HEK293 (cell line): Measurements from ENCODE around the gene TMEM119.

Source experiments
- CTCF ChIA-PET: fragments of 350-600 bp; formaldehyde crosslinking; extraction: SDS; loops from one replicate; lab custom pipeline; 2021; ENCODE audit warnings: antibody characterized with exemption; lab: Yijun Ruan, JAX
- POLR2A ChIA-PET: fragments of 300-600 bp; formaldehyde crosslinking; extraction: SDS; loops from one replicate; lab custom pipeline; 2020; ENCODE audit warnings: antibody characterized with exemption, inconsistent platforms; lab: Yijun Ruan, JAX
- H3K27ac ChIP-seq: fragments of 200-500 bp; sonication (Bioruptor generic); 2 replicates; pipeline ENCODE4 v1.5.1; 2014; ENCODE audit warnings: low read depth, low read length, control low read depth, inconsistent platforms; ENCODE audit errors: extremely low read depth
- H3K36me3 ChIP-seq, 2 experiments: fragments of 200-500 bp in 1 of 2; sonication (Bioruptor generic) in 1 of 2; 1 replicate in 1 of 2; 2 replicates in 1 of 2; pipeline ENCODE4 v1.5.1; 2014 to 2017; ENCODE audit warnings: inconsistent platforms in 2 of 2, low read length in 2 of 2; ENCODE audit not compliant: control insufficient read depth in 2 of 2, insufficient read depth in 1 of 2
- H3K4me1 ChIP-seq: fragments of 200-500 bp; sonication (Bioruptor generic); 2 replicates; pipeline ENCODE4 v1.5.1; 2014; ENCODE audit warnings: mild to moderate bottlenecking, low read length, inconsistent platforms; ENCODE audit not compliant: control insufficient read depth, insufficient read depth
- H3K4me3 ChIP-seq: 2 replicates; pipeline ENCODE4 v1.5.1; 2011; ENCODE audit warnings: low read depth, mild to moderate bottlenecking, control low read depth, low read length, moderate library complexity
- H3K9me3 ChIP-seq: fragments of 200-500 bp; sonication (Bioruptor generic); 2 replicates; pipeline ENCODE4 v1.5.1; 2014; ENCODE audit warnings: low read depth, low read length, inconsistent platforms; ENCODE audit not compliant: control insufficient read depth, insufficient read depth
- AEBP2 ChIP-seq: fragments of 450-650 bp; formaldehyde crosslinking; IDR thresholded peaks from 2 replicates; pipeline ENCODE4 v1.5.1; 2016; ENCODE audit warnings: missing biosample characterization, missing genetic modification characterization, borderline replicate concordance
- FEZF1 ChIP-seq: fragments of 450-650 bp; formaldehyde crosslinking; IDR thresholded peaks from 2 replicates; pipeline ENCODE4 v1.5.1; 2016; ENCODE audit warnings: missing biosample characterization, missing genetic modification characterization
- GLI4 ChIP-seq: fragments of 450-650 bp; formaldehyde crosslinking; IDR thresholded peaks from 2 replicates; pipeline ENCODE4 v1.5.1; 2016; ENCODE audit warnings: missing biosample characterization, missing genetic modification characterization
- HOXC10 ChIP-seq: sonication (generic); formaldehyde crosslinking; IDR thresholded peaks from 2 replicates; pipeline ENCODE4 v1.8.1; 2023; ENCODE audit warnings: mild to moderate bottlenecking, missing genetic modification reagents
- HOXD13 ChIP-seq: sonication (generic); formaldehyde crosslinking; IDR thresholded peaks from 2 replicates; pipeline ENCODE4 v1.8.0; 2022; ENCODE audit warnings: missing genetic modification reagents, borderline replicate concordance
- IKZF3 ChIP-seq: fragments of 450-650 bp; IDR thresholded peaks from 2 replicates; pipeline ENCODE4 v1.5.0; 2018; ENCODE audit warnings: missing biosample characterization, mild to moderate bottlenecking, missing genetic modification characterization, moderate library complexity
- KLF7 ChIP-seq: fragments of 450-650 bp; formaldehyde crosslinking; IDR thresholded peaks from 2 replicates; pipeline ENCODE4 v1.5.1; 2016; ENCODE audit warnings: missing biosample characterization, missing genetic modification characterization, borderline replicate concordance
- KLF8 ChIP-seq: fragments of 450-650 bp; formaldehyde crosslinking; IDR thresholded peaks from 2 replicates; pipeline ENCODE4 v1.5.1; 2016; ENCODE audit warnings: missing biosample characterization, missing genetic modification characterization
- MYNN ChIP-seq: fragments of 450-650 bp; formaldehyde crosslinking; IDR thresholded peaks from 2 replicates; pipeline ENCODE4 v1.5.1; 2016; ENCODE audit warnings: missing biosample characterization, missing genetic modification characterization, borderline replicate concordance
- RBAK ChIP-seq: fragments of 450-650 bp; formaldehyde crosslinking; IDR thresholded peaks from 2 replicates; pipeline ENCODE4 v1.5.1; 2016; ENCODE audit warnings: missing biosample characterization, missing genetic modification characterization
- REPIN1 ChIP-seq: fragments of 450-650 bp; formaldehyde crosslinking; IDR thresholded peaks from 2 replicates; pipeline ENCODE4 v1.5.1; 2017; ENCODE audit warnings: missing biosample characterization, missing genetic modification characterization, low read depth
- SP3 ChIP-seq: fragments of 450-650 bp; formaldehyde crosslinking; IDR thresholded peaks from 2 replicates; pipeline ENCODE4 v1.5.1; 2016; ENCODE audit warnings: missing biosample characterization, missing genetic modification characterization
- ZBTB7A ChIP-seq: fragments of 450-650 bp; formaldehyde crosslinking; IDR thresholded peaks from 2 replicates; pipeline ENCODE4 v1.5.1; 2016; ENCODE audit warnings: low read depth, missing biosample characterization, missing genetic modification characterization
- ZNF157 ChIP-seq: fragments of 450-650 bp; formaldehyde crosslinking; IDR thresholded peaks from 2 replicates; pipeline ENCODE4 v1.5.1; 2016; ENCODE audit warnings: missing biosample characterization, missing genetic modification characterization
- ZNF174 ChIP-seq: fragments of 450-650 bp; formaldehyde crosslinking; IDR thresholded peaks from 2 replicates; pipeline ENCODE4 v1.5.0; 2017; ENCODE audit warnings: missing biosample characterization, mild to moderate bottlenecking, missing genetic modification characterization
- ZNF292 ChIP-seq: fragments of 450-650 bp; formaldehyde crosslinking; IDR thresholded peaks from 2 replicates; pipeline ENCODE4 v1.5.1; 2016; ENCODE audit warnings: low read depth, missing biosample characterization, missing genetic modification characterization, borderline replicate concordance
- ZNF513 ChIP-seq: fragments of 450-650 bp; IDR thresholded peaks from 2 replicates; pipeline ENCODE4 v1.5.1; 2018; ENCODE audit warnings: missing biosample characterization, missing genetic modification characterization
- ZNF514 ChIP-seq: fragments of 450-650 bp; formaldehyde crosslinking; IDR thresholded peaks from 2 replicates; pipeline ENCODE4 v1.5.1; 2016; ENCODE audit warnings: missing biosample characterization, missing genetic modification characterization
- ZNF555 ChIP-seq: fragments of 450-650 bp; formaldehyde crosslinking; conservative IDR thresholded peaks from 2 replicates; pipeline ENCODE4 v1.5.1; 2017; ENCODE audit warnings: missing biosample characterization, mild to moderate bottlenecking, missing genetic modification characterization, inconsistent platforms
- ZNF837 ChIP-seq: fragments of 450-650 bp; formaldehyde crosslinking; IDR thresholded peaks from 2 replicates; pipeline ENCODE4 v1.5.1; 2016; ENCODE audit warnings: missing biosample characterization, missing genetic modification characterization

Gene TMEM119

GRCh38 chr12:108565976-108566375 lies 31.9 kb downstream of the TMEM119 start (continued):
- TF ChIP-seq ZBTB7A (tag by site-specific recombination): no peak
- TF ChIP-seq KLF8 (tag by site-specific recombination): no peak
- no peak for TF ChIP-seq GLI4 (tag by site-specific recombination)
- TF ChIP-seq MYNN: no peak
- TF ChIP-seq HOXC10 (CRISPR knock-in tag): no peak
- TF ChIP-seq HOXD13 (CRISPR knock-in tag): no peak
- no peak for TF ChIP-seq RBAK (tag by site-specific recombination)
- no peak for TF ChIP-seq ZNF292 (tag by site-specific recombination)
- TF ChIP-seq ZNF174 (tag by site-specific recombination): no peak
- TF ChIP-seq ZNF837 (tag by site-specific recombination): no peak
- no peak for TF ChIP-seq KLF7 (tag by site-specific recombination)
- no peak for TF ChIP-seq AEBP2 (tag by site-specific recombination)
- TF ChIP-seq ZNF157 (tag by site-specific recombination): no peak
- TF ChIP-seq ZNF514: no peak

- Histone ChIP-seq H3K4me1 (no peaks in the 10 kb centered on the region), H3K36me3 (peaks cover 22 to 59% of the 10 kb centered on the region in 2 experiments)
These were observed 32.7 kb downstream of the TMEM119 start for GRCh38 chr12:108565146-108565545.

More at GRCh38 chr12:108565146-108565545, 32.7 kb downstream of the TMEM119 start:
- H3K27ac ChIP-seq: no peak overlapping the region
- TF ChIP-seq FEZF1 (tag by site-specific recombination) (no peak), REPIN1 (tag by site-specific recombination) (no peak), ZNF555 (tag by site-specific recombination) (no peak), AEBP2 (tag by site-specific recombination) (no peak), GLI4 (tag by site-specific recombination) (no peak), SP3 (no peak), IKZF3 (tag by site-specific recombination) (no peak), ZNF513 (tag by site-specific recombination) (no peak)
- POLR2A ChIA-PET: interaction anchor here (0.6 to 0.8 kb wide), 2 partner anchors 65 to 262 kb away, joined by 3 read pairs; no protein-coding TSS in a partner anchor
- H3K9me3 ChIP-seq: no peaks in the 10 kb centered on the region
- CTCF ChIA-PET: interaction anchor here (0.6 to 10.6 kb wide), 9 partner anchors 11 to 814 kb away, joined by 3 to 160 read pairs (median 6); no protein-coding TSS in a partner anchor
- H3K4me3 ChIP-seq: no peak overlapping the region
